Loucy (cell line): ENCODE data around the gene C21orf58.

Experiments
- H2AFZ ChIP-seq: fragments of 200-600 bp; sonication (generic); 2 replicates; pipeline ENCODE4 v1.6.0; 2016; ENCODE audit warnings: antibody characterized with exemption, mild to moderate bottlenecking, low read length, moderate library complexity
- H3F3A ChIP-seq: fragments of 200-600 bp; 2 replicates; pipeline ENCODE4 v1.6.0; 2016; ENCODE audit warnings: antibody characterized with exemption, low read depth, mild to moderate bottlenecking
- H3K27me3 ChIP-seq: fragments of 200-600 bp; sonication (generic); 2 replicates; pipeline ENCODE4 v1.6.1; 2014; ENCODE audit warnings: low read length, mild to moderate bottlenecking; ENCODE audit not compliant: insufficient read depth, poor library complexity, severe bottlenecking
- H3K36me3 ChIP-seq: fragments of 200-600 bp; sonication (generic); 2 replicates; pipeline ENCODE4 v1.6.1; 2016; ENCODE audit warnings: low read length; ENCODE audit not compliant: insufficient read depth
- H3K4me1 ChIP-seq: fragments of 200-600 bp; sonication (generic); 2 replicates; pipeline ENCODE4 v1.5.1; 2014; ENCODE audit warnings: low read length, mild to moderate bottlenecking; ENCODE audit not compliant: insufficient read depth, poor library complexity, severe bottlenecking
- H3K4me2 ChIP-seq: fragments of 200-600 bp; sonication (generic); 2 replicates; pipeline ENCODE4 v1.6.0; 2014; ENCODE audit warnings: antibody characterized with exemption, low read length, low read depth, mild to moderate bottlenecking; ENCODE audit not compliant: poor library complexity, severe bottlenecking
- H3K4me3 ChIP-seq: fragments of 200-600 bp; sonication (generic); 2 replicates; pipeline ENCODE4 v1.5.1; 2014; ENCODE audit warnings: low read length, mild to moderate bottlenecking, mixed read lengths; ENCODE audit not compliant: poor library complexity, severe bottlenecking
- H3K79me2 ChIP-seq: fragments of 200-600 bp; sonication (generic); 2 replicates; pipeline ENCODE4 v1.6.1; 2014; ENCODE audit warnings: low read length; ENCODE audit not compliant: insufficient read depth
- H3K9ac ChIP-seq: fragments of 200-600 bp; sonication (generic); 2 replicates; pipeline ENCODE4 v1.6.0; 2014; ENCODE audit warnings: mild to moderate bottlenecking, low read depth, low read length, moderate library complexity; ENCODE audit not compliant: poor library complexity, severe bottlenecking
- H3K9me2 ChIP-seq: fragments of 200-600 bp; sonication (generic); replicated peaks from 2 replicates; pipeline ENCODE4 v1.6.1; 2016; ENCODE audit warnings: low read depth, low read length, mixed read lengths
- H3K9me3 ChIP-seq: fragments of 200-600 bp; sonication (generic); 2 replicates; pipeline ENCODE4 v1.6.1; 2014; ENCODE audit warnings: mild to moderate bottlenecking, antibody characterized with exemption, low read length, low read depth; ENCODE audit not compliant: insufficient read depth
- H4K20me1 ChIP-seq: fragments of 200-600 bp; sonication (generic); 2 replicates; pipeline ENCODE4 v1.6.0; 2014; ENCODE audit warnings: antibody characterized with exemption, low read length, mild to moderate bottlenecking; ENCODE audit not compliant: insufficient read depth, poor library complexity, severe bottlenecking
- EZH2phosphoT487 ChIP-seq: fragments of 200-600 bp; IDR thresholded peaks from 2 replicates; pipeline ENCODE4 v1.6.1; 2018; ENCODE audit warnings: antibody characterized with exemption, mild to moderate bottlenecking, moderate library complexity, borderline replicate concordance
- TF ChIP-seq, protein P1 (sequence below): fragments of 200-600 bp; sonication (generic); conservative IDR thresholded peaks from 2 replicates; pipeline ENCODE4 v1.5.1; 2014; ENCODE audit warnings: mild to moderate bottlenecking, antibody characterized with exemption, low read length

Gene C21orf58

DNA sequence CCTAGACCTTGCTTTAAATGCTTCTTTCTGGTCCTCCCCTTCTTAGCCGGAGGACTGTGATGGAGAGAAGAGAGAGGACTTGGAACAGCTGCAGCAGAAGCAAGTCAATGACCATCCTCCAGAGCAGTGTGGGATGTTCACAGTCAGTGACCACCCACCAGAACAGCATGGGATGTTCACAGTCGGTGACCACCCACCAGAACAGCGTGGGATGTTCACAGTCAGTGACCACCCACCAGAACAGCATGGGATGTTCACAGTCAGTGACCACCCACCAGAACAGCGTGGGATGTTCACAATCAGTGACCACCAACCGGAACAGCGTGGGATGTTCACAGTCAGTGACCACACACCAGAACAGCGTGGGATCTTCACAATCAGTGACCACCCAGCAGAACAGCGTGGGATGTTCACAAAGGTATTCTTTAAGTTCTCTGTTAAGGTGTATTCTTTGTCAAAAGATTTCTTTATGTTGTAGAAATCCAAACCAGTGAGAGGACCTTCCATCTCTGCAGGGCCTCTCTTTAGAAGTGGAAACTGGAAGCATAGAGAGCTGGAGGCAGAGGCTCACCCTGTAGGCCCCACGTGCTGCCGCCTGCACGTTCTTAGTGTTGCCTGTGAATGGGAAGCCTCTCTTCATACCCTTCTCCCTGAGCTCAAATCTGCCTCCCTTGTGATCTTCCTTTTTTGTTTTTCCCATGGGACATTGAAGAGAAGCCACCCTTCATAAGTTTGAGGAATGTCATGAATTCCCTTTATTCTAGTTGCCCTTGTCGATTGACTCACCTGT lies 10.9 kb upstream of the C21orf58 start:
- Histone ChIP-seq H3F3A (no peaks in the 10 kb centered on the region), H3K79me2 (peaks cover 51% of the 10 kb centered on the region), H3K4me1 (peaks cover 2% of the 10 kb centered on the region), H3K4me3 (no peak overlapping the region), H3K9ac (no peak overlapping the region), H3K4me2 (no peak overlapping the region), H3K27me3 (no peaks in the 10 kb centered on the region), H3K9me3 (no peaks in the 10 kb centered on the region), H2AFZ (no peak overlapping the region), H3K36me3 (peaks cover 75% of the 10 kb centered on the region), H3K9me2 (no peaks in the 10 kb centered on the region), H4K20me1 (peaks cover 12% of the 10 kb centered on the region)
- TF ChIP-seq, protein P1, sequence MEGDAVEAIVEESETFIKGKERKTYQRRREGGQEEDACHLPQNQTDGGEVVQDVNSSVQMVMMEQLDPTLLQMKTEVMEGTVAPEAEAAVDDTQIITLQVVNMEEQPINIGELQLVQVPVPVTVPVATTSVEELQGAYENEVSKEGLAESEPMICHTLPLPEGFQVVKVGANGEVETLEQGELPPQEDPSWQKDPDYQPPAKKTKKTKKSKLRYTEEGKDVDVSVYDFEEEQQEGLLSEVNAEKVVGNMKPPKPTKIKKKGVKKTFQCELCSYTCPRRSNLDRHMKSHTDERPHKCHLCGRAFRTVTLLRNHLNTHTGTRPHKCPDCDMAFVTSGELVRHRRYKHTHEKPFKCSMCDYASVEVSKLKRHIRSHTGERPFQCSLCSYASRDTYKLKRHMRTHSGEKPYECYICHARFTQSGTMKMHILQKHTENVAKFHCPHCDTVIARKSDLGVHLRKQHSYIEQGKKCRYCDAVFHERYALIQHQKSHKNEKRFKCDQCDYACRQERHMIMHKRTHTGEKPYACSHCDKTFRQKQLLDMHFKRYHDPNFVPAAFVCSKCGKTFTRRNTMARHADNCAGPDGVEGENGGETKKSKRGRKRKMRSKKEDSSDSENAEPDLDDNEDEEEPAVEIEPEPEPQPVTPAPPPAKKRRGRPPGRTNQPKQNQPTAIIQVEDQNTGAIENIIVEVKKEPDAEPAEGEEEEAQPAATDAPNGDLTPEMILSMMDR = no peak
- no peak for TF ChIP-seq EZH2phosphoT487

DNA sequence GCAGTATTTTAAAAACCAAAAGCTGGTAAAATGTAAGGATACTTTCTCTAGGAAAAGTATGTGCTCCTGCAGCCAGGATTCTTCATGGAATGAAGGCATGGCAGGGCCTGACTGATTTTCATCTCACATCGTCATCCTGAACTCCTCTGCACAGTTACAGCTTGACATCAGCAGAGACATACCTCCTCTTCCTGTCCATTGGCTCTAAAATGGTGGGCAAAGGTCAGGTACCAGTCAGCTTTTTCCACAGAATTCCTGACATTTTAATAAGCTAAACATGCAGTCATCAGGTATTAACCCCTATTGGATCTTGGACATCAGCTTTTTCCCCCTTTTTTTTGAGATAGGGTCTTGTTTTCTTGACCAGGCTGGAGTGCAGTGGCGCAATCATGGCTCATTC lies 6.1 kb upstream of the C21orf58 start:
- Histone ChIP-seq H2AFZ (no peak overlapping the region), H3K36me3 (peaks cover 41% of the 10 kb centered on the region), H3K9ac (no peak overlapping the region), H3K79me2 (peaks cover 81% of the 10 kb centered on the region), H3K4me2 (no peak overlapping the region), H4K20me1 (peaks cover 25% of the 10 kb centered on the region), H3K9me3 (no peaks in the 10 kb centered on the region), H3K9me2 (no peaks in the 10 kb centered on the region), H3K4me3 (no peak overlapping the region), H3K4me1 (peaks cover 34% of the 10 kb centered on the region), H3K27me3 (no peaks in the 10 kb centered on the region), H3F3A (no peaks in the 10 kb centered on the region)
- TF ChIP-seq, protein P1 = no peak
- no peak for TF ChIP-seq EZH2phosphoT487

DNA sequence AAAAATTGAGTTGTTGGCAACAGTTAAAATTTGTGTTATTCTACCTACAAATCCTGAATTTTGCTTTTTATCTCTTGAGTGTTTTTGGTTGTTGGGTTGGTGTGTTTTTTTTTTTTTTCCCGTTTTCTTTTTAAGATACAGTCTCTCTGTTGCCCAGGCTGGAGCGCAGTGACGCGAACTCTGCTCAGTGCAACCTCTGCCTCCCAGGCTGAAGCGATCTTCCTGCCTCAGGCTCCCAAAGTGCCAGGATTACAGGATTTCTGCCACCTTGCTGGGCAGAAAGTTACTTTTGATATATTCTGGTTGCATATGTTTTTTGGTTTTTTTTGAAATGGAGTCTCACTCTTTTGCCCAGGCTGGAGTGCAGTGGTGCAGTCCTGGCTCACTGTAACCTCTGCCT lies 4.5 kb upstream of the C21orf58 start:
- no peaks in the 10 kb centered on the region for H3F3A ChIP-seq
- no peak overlapping the region for H2AFZ ChIP-seq
- no peak for TF ChIP-seq EZH2phosphoT487
- TF ChIP-seq, protein P1 = no peak
- H3K79me2 ChIP-seq = peaks cover 87% of the 10 kb centered on the region
- peaks cover 26% of the 10 kb centered on the region for H4K20me1 ChIP-seq
- no peak overlapping the region for H3K4me3 ChIP-seq
- H3K9me2 ChIP-seq = no peaks in the 10 kb centered on the region
- no peak overlapping the region for H3K9ac ChIP-seq
- peaks cover 7% of the 10 kb centered on the region for H3K27me3 ChIP-seq
- H3K9me3 ChIP-seq = no peaks in the 10 kb centered on the region
- H3K36me3 ChIP-seq = peaks cover 35% of the 10 kb centered on the region
- H3K4me2 ChIP-seq = peak overlapping the region; percentile 32
- peaks cover 34% of the 10 kb centered on the region for H3K4me1 ChIP-seq
